ENCODE measurements around the gene HDLBP. TPM values are rescaled to one million over a fixed set of nuclear protein-coding genes. Genes with fewer than 3 reads are reported as not detected.

Gene HDLBP
- total RNA-seq, 6 donors from 2014 or later, result 339 to 691 (median 487) TPM

DNA sequence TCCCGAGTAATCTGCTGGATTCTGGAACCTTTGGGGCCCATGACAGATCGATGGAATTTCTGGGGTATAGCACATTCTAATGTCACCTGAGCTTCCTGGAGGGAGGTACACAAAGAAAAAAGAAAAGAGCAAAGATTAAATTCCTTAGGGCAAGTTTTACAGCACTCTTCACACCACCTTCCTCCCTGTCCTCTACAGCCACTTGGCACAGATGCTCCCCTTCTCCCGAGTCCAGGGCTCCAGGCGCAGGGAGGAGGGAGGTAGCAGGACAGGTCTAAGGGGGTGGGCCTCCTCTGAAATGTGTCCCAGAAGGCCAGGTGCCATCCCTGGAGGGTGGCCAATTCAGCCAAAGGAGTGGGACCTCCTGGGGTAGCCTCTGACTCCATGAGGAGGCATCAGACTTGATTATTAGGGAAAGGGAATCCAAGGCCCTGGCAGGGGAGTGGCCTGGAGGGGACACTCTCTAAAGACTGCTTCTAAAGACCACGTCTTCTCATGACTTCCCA, 76.7 kb downstream of the HDLBP start:
- DNase-seq (no peak), ATAC-seq (ENCODE audit: low FRiP score in 2 of 2) (no peak)
- peaks cover 76 to 100% (median 99%) of the 10 kb centered on the region in 4 donors for H3K36me3 ChIP-seq
- TF ChIP-seq POLR2AphosphoS5 (IDR thresholded peaks at IDR 0.05), result no peak
- TF ChIP-seq, protein P1, sequence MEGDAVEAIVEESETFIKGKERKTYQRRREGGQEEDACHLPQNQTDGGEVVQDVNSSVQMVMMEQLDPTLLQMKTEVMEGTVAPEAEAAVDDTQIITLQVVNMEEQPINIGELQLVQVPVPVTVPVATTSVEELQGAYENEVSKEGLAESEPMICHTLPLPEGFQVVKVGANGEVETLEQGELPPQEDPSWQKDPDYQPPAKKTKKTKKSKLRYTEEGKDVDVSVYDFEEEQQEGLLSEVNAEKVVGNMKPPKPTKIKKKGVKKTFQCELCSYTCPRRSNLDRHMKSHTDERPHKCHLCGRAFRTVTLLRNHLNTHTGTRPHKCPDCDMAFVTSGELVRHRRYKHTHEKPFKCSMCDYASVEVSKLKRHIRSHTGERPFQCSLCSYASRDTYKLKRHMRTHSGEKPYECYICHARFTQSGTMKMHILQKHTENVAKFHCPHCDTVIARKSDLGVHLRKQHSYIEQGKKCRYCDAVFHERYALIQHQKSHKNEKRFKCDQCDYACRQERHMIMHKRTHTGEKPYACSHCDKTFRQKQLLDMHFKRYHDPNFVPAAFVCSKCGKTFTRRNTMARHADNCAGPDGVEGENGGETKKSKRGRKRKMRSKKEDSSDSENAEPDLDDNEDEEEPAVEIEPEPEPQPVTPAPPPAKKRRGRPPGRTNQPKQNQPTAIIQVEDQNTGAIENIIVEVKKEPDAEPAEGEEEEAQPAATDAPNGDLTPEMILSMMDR (IDR thresholded peaks at IDR 0.05), result no peak
- no peak for TF ChIP-seq POLR2A (IDR thresholded peaks at IDR 0.05)
- TF ChIP-seq EP300 (IDR thresholded peaks at IDR 0.05), result no peak
- no peak overlapping the region for H3K4me3 ChIP-seq
- H3K4me1 ChIP-seq, result no peaks in the 10 kb centered on the region
- no peak overlapping the region for H3K27ac ChIP-seq
- 84 to 85% methylated on average over 5 of the region's 5 CpGs for WGBS, 2 donors
- no peaks in the 10 kb centered on the region for H3K27me3 ChIP-seq
- no peaks in the 10 kb centered on the region for H3K9me3 ChIP-seq

DNA sequence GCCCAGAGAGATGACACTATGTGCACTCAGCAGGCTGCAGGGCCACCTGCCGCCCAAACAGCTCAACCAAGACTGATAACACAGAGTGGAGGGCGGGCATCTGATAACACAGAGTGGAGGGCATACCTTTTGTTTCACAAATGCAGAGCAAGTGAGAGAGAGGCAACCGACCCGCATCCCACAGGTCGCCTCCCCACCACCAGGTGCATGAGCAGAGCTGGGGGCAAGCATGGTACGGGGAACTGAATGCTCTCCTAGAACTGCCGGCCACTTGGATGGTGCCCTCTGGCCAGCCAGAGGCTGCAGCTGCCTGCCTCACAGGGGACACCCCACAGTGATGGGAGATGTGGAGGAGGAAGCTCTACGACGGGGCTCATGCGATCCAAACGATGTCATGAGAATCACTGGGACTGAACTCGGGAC, 77.5 kb downstream of the HDLBP start:
- 92 to 96% methylated on average over 9 to 12 of the region's 12 CpGs for WGBS, 2 donors
- ATAC-seq (ENCODE audit: low FRiP score in 2 of 2) (no peak), DNase-seq (no peak)
- TF ChIP-seq POLR2AphosphoS5 (IDR thresholded peaks at IDR 0.05), result no peak
- no peak for TF ChIP-seq EP300 (IDR thresholded peaks at IDR 0.05)
- TF ChIP-seq, protein P1 (IDR thresholded peaks at IDR 0.05), result no peak
- TF ChIP-seq POLR2A (IDR thresholded peaks at IDR 0.05), result no peak
- H3K4me3 ChIP-seq, result no peak overlapping the region
- H3K9me3 ChIP-seq, result no peaks in the 10 kb centered on the region
- H3K36me3 ChIP-seq, result peaks cover 72 to 100% (median 99%) of the 10 kb centered on the region in 4 donors
- H3K27me3 ChIP-seq, result no peaks in the 10 kb centered on the region
- H3K27ac ChIP-seq, result no peak overlapping the region
- H3K4me1 ChIP-seq, result no peaks in the 10 kb centered on the region

DNA sequence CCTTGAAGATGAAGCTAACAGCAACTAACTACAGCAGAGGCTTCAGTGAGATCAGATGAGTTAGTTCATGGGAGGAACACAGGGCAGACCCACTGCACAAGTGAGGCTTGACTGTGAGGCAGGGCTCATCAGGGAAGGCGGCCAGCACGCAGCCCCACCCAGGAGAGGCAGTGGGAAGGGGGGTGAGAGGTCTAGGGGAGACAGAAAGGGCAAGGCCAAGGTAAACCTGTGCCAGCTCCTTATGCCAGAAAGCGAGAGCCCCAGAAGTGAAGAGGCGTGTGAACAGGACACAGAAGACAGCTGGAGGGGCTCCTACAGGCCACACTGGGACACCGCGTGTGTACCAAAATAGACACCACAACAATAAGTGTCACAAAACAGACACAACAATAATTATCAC, 78.4 kb downstream of the HDLBP start:
- Histone ChIP-seq H3K4me1 (no peaks in the 10 kb centered on the region), H3K9me3 (no peaks in the 10 kb centered on the region), H3K4me3 (no peak overlapping the region), H3K27ac (no peak overlapping the region), H3K27me3 (no peaks in the 10 kb centered on the region), H3K36me3 (peaks cover 73 to 100% (median 99%) of the 10 kb centered on the region in 4 donors)
- TF ChIP-seq, protein P1 (IDR thresholded peaks at IDR 0.05), result no peak
- TF ChIP-seq EP300 (IDR thresholded peaks at IDR 0.05) (no peak), POLR2AphosphoS5 (IDR thresholded peaks at IDR 0.05) (no peak), POLR2A (IDR thresholded peaks at IDR 0.05) (no peak)
- DNase-seq (no peak), ATAC-seq (ENCODE audit: low FRiP score in 2 of 2) (no peak)
- WGBS, 2 donors, result 92 to 95% methylated on average over 6 of the region's 6 CpGs

DNA sequence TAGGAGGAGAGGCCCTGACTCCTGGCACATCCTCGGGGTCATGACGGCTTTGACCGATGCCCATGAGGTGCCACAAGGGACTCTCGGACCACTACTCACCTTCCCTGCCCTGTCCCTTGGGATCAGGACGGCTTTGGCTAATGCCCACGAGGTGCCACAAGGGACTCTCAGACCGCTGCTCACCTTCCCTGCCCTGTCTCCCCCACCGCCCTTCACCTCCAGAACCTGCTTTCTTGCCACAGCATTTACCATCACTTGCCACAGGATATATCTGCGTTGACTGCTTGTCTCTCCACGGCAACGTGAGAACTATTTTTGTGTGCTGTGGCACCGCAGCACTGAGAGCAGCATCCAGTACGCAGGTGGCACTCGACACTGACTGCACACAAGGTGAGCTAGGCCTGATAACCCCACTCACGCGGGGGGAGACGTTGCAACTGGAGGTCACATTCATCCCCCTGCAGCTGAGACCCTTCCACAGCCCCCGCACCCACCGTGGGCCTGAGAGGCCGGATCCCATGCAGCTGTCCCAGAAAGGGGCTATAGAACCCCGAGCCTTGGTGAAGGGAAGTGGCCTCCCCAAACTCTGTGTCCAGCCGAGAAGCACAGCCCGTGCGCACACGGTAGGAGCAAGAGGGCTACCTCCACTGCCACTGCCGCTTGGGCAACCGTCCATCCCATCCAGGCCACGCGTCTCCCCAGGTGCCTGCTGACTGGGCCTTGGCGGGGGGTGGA, 79.4 kb downstream of the HDLBP start:
- Histone ChIP-seq H3K27me3 (no peaks in the 10 kb centered on the region), H3K9me3 (no peaks in the 10 kb centered on the region), H3K4me3 (no peak overlapping the region), H3K4me1 (no peaks in the 10 kb centered on the region), H3K27ac (no peak overlapping the region), H3K36me3 (peaks cover 73 to 100% (median 99%) of the 10 kb centered on the region in 4 donors)
- WGBS, 2 donors, result 92 to 94% methylated on average over 22 to 25 of the region's 30 CpGs
- no peak for TF ChIP-seq POLR2AphosphoS5 (IDR thresholded peaks at IDR 0.05)
- TF ChIP-seq, protein P1 (IDR thresholded peaks at IDR 0.05), result no peak
- no peak for TF ChIP-seq POLR2A (IDR thresholded peaks at IDR 0.05)
- TF ChIP-seq EP300 (IDR thresholded peaks at IDR 0.05), result no peak
- ATAC-seq (ENCODE audit: low FRiP score in 2 of 2) (no peak), DNase-seq (no peak)

All from upper lobe of left lung (tissue), 6 donors.